Measurements from ENCODE around the gene PPP3CA.

GRCh38 chr4:101019313-101019712 is 328.0 kb downstream of the PPP3CA start:
- no peak for TF ChIP-seq CTCF (IDR thresholded peaks at IDR 0.05; ENCODE audit: low read length)
- TF ChIP-seq EZH2 (optimal IDR thresholded peaks at IDR 0.05; ENCODE audit: low read depth, low read length): no peak
- no peak for TF ChIP-seq EZH2phosphoT487 (IDR thresholded peaks at IDR 0.05; ENCODE audit: low read length)

All from MM.1S (cell line).